Activated CD8-positive, alpha-beta T cell treated with anti-CD3 and anti-CD28 coated beads for 36 hours (primary cell): ENCODE data around the gene BGN. TPM values are rescaled to one million over a fixed set of nuclear protein-coding genes. Genes with fewer than 3 reads are reported as not detected.

Source experiments
- ATAC-seq: fragments of 200-7000 bp; cut with Tn5 transposase; one replicate; pipeline ENCODE4 v1.10.0; 2021; ENCODE audit warnings: mild to moderate bottlenecking, moderate library complexity
- CTCF ChIA-PET: fragments of 350-600 bp; sonication (Branson Sonifier 250); formaldehyde crosslinking; loops from one replicate; lab custom pipeline; 2021; ENCODE audit warnings: antibody characterized with exemption; lab: Charles Lee
- POLR2A ChIA-PET: fragments of 350-600 bp; sonication (Branson Sonifier 250); formaldehyde crosslinking; loops from one replicate; lab custom pipeline; 2021; ENCODE audit warnings: antibody characterized with exemption; lab: Charles Lee
- DNase-seq: peaks from one replicate; pipeline ENCODE4 v3.0.0-alpha.2; 2020
- H3K27ac Mint-ChIP-seq: one replicate; pipeline ENCODE4 v1.8.0; 2021; ENCODE audit warnings: mild to moderate bottlenecking, mixed read lengths
- H3K27me3 Mint-ChIP-seq: one replicate; pipeline ENCODE4 v1.8.0; 2021; ENCODE audit warnings: mixed read lengths
- H3K36me3 Mint-ChIP-seq: one replicate; pipeline ENCODE4 v1.8.0; 2021; ENCODE audit warnings: low read depth, mixed read lengths
- H3K4me1 Mint-ChIP-seq: one replicate; pipeline ENCODE4 v1.8.0; 2021; ENCODE audit warnings: low read depth, mixed read lengths
- H3K4me3 Mint-ChIP-seq: one replicate; pipeline ENCODE4 v1.8.0; 2021; ENCODE audit warnings: mild to moderate bottlenecking, moderate library complexity, mixed read lengths
- H3K9me3 Mint-ChIP-seq: one replicate; pipeline ENCODE4 v1.8.0; 2021; ENCODE audit warnings: mixed read lengths
- CTCF ChIP-seq: fragments of 200-600 bp; IDR thresholded peaks from one replicate; pipeline ENCODE4 v1.8.0; 2022; ENCODE audit warnings: antibody characterized with exemption, mild to moderate bottlenecking
- intact Hi-C: fragments of 100-400 bp; cut with micrococcal nuclease; formaldehyde crosslinking; loops from one replicate; pipeline ENCODE4 v1.10.0; 2022
- total RNA-seq, 2 experiments: library from RNA; stranded (reverse); gene quantifications; one replicate each; pipeline ENCODE4 v1.2.3, GENCODE V29; 2021

Gene BGN
- total RNA-seq, 2 experiments from 2014 or later = not detected

GRCh38 chrX:153544727-153545126 is 49.9 kb downstream of the BGN start:
- intact Hi-C loops = no loop called here
- ChIA-PET POLR2A (no interaction called here), CTCF (no interaction called here)
- Mint-ChIP-seq H3K36me3 (no peaks in the 10 kb centered on the region), H3K27ac (no peak overlapping the region), H3K9me3 (no peaks in the 10 kb centered on the region), H3K4me3 (no peak overlapping the region), H3K4me1 (no peaks in the 10 kb centered on the region), H3K27me3 (no peaks in the 10 kb centered on the region)
- no peak for ATAC-seq
- TF ChIP-seq CTCF = no peak
- no peak for DNase-seq

DNA sequence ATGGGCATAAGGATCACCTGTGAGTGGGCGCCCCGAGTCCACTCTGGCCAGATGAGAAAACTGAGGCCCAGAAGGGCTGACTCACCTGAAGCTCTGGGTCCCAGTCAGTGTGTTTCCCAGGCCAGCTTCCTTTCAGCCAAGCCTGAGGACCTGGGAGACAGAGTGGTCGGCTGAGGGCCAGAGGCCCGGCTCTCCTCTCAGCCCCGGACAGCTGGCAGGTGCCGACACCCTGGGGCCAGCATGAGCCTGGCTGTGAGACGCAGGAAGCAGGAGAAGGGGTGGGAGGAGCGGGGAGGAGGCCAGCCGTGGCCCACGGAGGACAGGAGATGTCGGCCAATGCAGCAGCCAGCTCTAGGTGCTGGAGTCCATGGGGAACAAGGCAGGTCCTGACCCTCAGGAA is 51.6 kb downstream of the BGN start:
- no peak for ATAC-seq
- POLR2A ChIA-PET = no interaction called here
- Mint-ChIP-seq H3K9me3 (no peaks in the 10 kb centered on the region), H3K27ac (no peak overlapping the region), H3K4me3 (no peak overlapping the region), H3K27me3 (no peaks in the 10 kb centered on the region), H3K4me1 (no peaks in the 10 kb centered on the region), H3K36me3 (no peaks in the 10 kb centered on the region)
- intact Hi-C loops = no loop called here
- no peak for DNase-seq
- CTCF ChIA-PET = interaction anchor here (1.3 kb wide), 1 partner anchor 121 kb away, joined by 3 read pairs; no protein-coding TSS in a partner anchor
- no peak for TF ChIP-seq CTCF

DNA sequence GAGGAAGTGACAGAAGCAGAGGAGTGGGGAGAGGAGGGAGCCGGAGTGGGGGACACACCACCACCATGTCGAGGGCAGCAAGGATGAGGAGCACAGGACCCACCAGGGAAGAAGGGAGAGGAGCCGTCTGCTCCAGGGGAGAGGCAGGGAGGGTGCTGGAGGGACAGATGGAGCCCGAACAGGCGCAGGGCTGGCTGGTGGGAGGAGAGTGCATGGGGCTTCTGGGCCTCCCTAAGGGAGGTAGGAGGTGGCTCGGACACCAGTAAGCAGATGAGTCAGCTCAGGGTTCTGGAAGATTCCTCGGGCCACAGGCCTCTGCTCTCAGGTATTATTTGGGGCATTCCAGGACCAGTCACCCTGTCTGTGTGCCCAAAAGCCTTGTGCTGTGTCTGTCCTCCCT is 52.4 kb downstream of the BGN start:
- POLR2A ChIA-PET = interaction anchor here (0.6 kb wide), 1 partner anchor 315 kb away, joined by 3 read pairs; no protein-coding TSS in a partner anchor
- no peak overlapping the region for H3K4me3 Mint-ChIP-seq
- CTCF ChIA-PET = interaction anchor here (1.3 kb wide), 1 partner anchor 8 kb away, joined by 4 read pairs; no protein-coding TSS in a partner anchor
- no peaks in the 10 kb centered on the region for H3K36me3 Mint-ChIP-seq
- intact Hi-C loops = no loop called here
- no peaks in the 10 kb centered on the region for H3K27me3 Mint-ChIP-seq
- TF ChIP-seq CTCF = no peak
- H3K9me3 Mint-ChIP-seq = no peaks in the 10 kb centered on the region
- ATAC-seq (no peak), DNase-seq (no peak)
- H3K4me1 Mint-ChIP-seq = no peaks in the 10 kb centered on the region
- no peak overlapping the region for H3K27ac Mint-ChIP-seq

- ATAC-seq (no peak), DNase-seq (no peak)
- Mint-ChIP-seq H3K4me3 (no peak overlapping the region), H3K9me3 (no peaks in the 10 kb centered on the region), H3K27me3 (no peaks in the 10 kb centered on the region), H3K27ac (no peak overlapping the region), H3K4me1 (no peaks in the 10 kb centered on the region), H3K36me3 (no peaks in the 10 kb centered on the region)
- CTCF ChIA-PET = interaction anchor here (0.8 to 3.1 kb wide), 2 partner anchors 9 to 87 kb away, joined by 3 to 9 read pairs; no protein-coding TSS in a partner anchor
- POLR2A ChIA-PET = no interaction called here
- no peak for TF ChIP-seq CTCF
- intact Hi-C loops = no loop called here
These were observed 54.5 kb downstream of the BGN start for GRCh38 chrX:153549231-153549630.

DNA sequence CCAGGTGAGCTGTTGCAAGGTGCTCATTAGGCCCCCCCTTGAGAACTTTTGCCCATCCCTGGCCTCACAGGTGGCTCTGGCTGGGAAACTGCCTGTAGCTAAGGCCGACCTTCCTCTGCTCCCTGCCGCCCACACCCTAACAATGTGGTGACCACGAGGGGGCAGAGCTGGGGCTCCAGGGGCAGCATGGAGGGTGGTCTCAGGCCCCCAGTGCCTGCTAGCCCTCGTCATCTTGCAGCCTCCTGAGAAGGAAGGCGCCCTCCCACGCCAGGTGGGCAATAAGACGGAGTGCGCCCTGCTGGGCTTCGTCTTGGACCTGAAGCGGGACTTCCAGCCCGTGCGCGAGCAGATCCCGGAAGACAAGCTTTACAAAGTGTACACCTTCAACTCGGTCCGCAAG is 55.0 kb downstream of the BGN start:
- Mint-ChIP-seq H3K36me3 (no peaks in the 10 kb centered on the region), H3K27me3 (no peaks in the 10 kb centered on the region), H3K4me1 (no peaks in the 10 kb centered on the region), H3K4me3 (no peak overlapping the region), H3K27ac (no peak overlapping the region), H3K9me3 (no peaks in the 10 kb centered on the region)
- DNase-seq (no peak), ATAC-seq (no peak)
- no peak for TF ChIP-seq CTCF
- CTCF ChIA-PET = interaction anchor here (0.8 to 3.1 kb wide), 2 partner anchors 10 to 86 kb away, joined by 3 to 9 read pairs; no protein-coding TSS in a partner anchor
- POLR2A ChIA-PET = no interaction called here
- intact Hi-C loops = no loop called here
